RCC 7860 (cell line): ENCODE data around the gene TEX10.
"Not testable (repeated sequence)": the region's sequence is repeated elsewhere in the genome, so short reads cannot be mapped to it uniquely, and the experiment has no call there.

Experiments used
- DNase-seq: peaks from one replicate; pipeline ENCODE4 v3.0.0-alpha.2; 2015; ENCODE audit warnings: low spot score
- FAIRE-seq: peaks from 2 replicates; lab custom pipeline; 2012; peaks lifted over from hg19 to GRCh38; lab: Jason Lieb, UNC

TEX10 gene

GRCh38 chr9:100352727-100353505 lies at the start of gene TEX10:
Gene TEX10 (minus strand): TSS chr9:100352942. CDS start chr9:100349363, 3,579 bp downstream.
- DNase-seq = peak; percentile 67
- no peak for FAIRE-seq

GRCh38 chr9:100401042-100401441 lies 48.3 kb upstream of the TEX10 start:
- no peak for DNase-seq
- FAIRE-seq = no peak

GRCh38 chr9:100397529-100398266 lies 45.0 kb upstream of the TEX10 start:
- FAIRE-seq (no peak), DNase-seq (no peak)

GRCh38 chr9:100396769-100397168 lies 44.0 kb upstream of the TEX10 start:
- no peak for DNase-seq
- no peak for FAIRE-seq

GRCh38 chr9:100394816-100395215 lies 42.1 kb upstream of the TEX10 start:
- no peak for DNase-seq
- FAIRE-seq = no peak

- no peak for DNase-seq
- FAIRE-seq = no peak
Measured at GRCh38 chr9:100394032-100394695, 41.4 kb upstream of the TEX10 start.

- not testable (repeated sequence) for DNase-seq, FAIRE-seq
Measured at GRCh38 chr9:100392989-100393388, 40.2 kb upstream of the TEX10 start.

- DNase-seq (peak; percentile 20), FAIRE-seq (peak; percentile 23)
Measured at GRCh38 chr9:100379862-100380261, 27.1 kb upstream of the TEX10 start.

- FAIRE-seq (no peak), DNase-seq (no peak)
Measured at GRCh38 chr9:100377015-100377414, 24.3 kb upstream of the TEX10 start.

GRCh38 chr9:100375658-100376057 lies 22.9 kb upstream of the TEX10 start:
- FAIRE-seq (no peak), DNase-seq (no peak)

GRCh38 chr9:100372648-100373047 lies 19.9 kb upstream of the TEX10 start:
- no peak for DNase-seq
- FAIRE-seq = no peak

- FAIRE-seq (no peak), DNase-seq (no peak)
Measured at GRCh38 chr9:100370064-100370723, 17.5 kb upstream of the TEX10 start.

GRCh38 chr9:100368672-100369071 lies 15.9 kb upstream of the TEX10 start:
- FAIRE-seq (no peak), DNase-seq (no peak)

GRCh38 chr9:100366121-100366520 lies 13.4 kb upstream of the TEX10 start:
- FAIRE-seq (no peak), DNase-seq (no peak)

GRCh38 chr9:100364013-100364412 lies 11.3 kb upstream of the TEX10 start:
- FAIRE-seq = no peak

GRCh38 chr9:100359057-100359456 lies 6.3 kb upstream of the TEX10 start:
- FAIRE-seq (no peak), DNase-seq (no peak)

More at GRCh38 chr9:100364013-100364412, 11.3 kb upstream of the TEX10 start:
- DNase-seq = no peak

GRCh38 chr9:100357501-100357900 lies 4.8 kb upstream of the TEX10 start:
- FAIRE-seq (no peak), DNase-seq (no peak)

- DNase-seq = no peak
- FAIRE-seq = no peak
Measured at GRCh38 chr9:100355561-100355960, 2.8 kb upstream of the TEX10 start.

GRCh38 chr9:100354121-100354800 lies 1.5 kb upstream of the TEX10 start:
- FAIRE-seq = no peak
- no peak for DNase-seq

GRCh38 chr9:100352201-100352726 lies 478 bp downstream of the TEX10 start:
- DNase-seq (no peak), FAIRE-seq (no peak)
